ENCODE data around the gene FMNL2.
A peak's percentile ranks its signal among the peaks of the same experiment; 100 is the strongest.

The FMNL2 gene

GRCh38 chr2:152676461-152676860 lies 341.5 kb downstream of the FMNL2 start:
- no peak for DNase-seq

GRCh38 chr2:152678808-152679207 lies 343.8 kb downstream of the FMNL2 start:
- DNase-seq: no peak

- DNase-seq: no peak
These were observed 347.7 kb downstream of the FMNL2 start for GRCh38 chr2:152682663-152683062.

- no peak for DNase-seq
These were observed 348.4 kb downstream of the FMNL2 start for GRCh38 chr2:152683400-152683799.

GRCh38 chr2:152686321-152686720 lies 351.3 kb downstream of the FMNL2 start:
- DNase-seq: no peak

- no peak for DNase-seq
These were observed 358.1 kb downstream of the FMNL2 start for GRCh38 chr2:152693033-152693432.

- peak; percentile 22 for DNase-seq
These were observed 359.2 kb downstream of the FMNL2 start for GRCh38 chr2:152694161-152694661.

GRCh38 chr2:152695763-152696162 lies 360.8 kb downstream of the FMNL2 start:
- DNase-seq: no peak

- DNase-seq: no peak
These were observed 361.5 kb downstream of the FMNL2 start for GRCh38 chr2:152696476-152696875.

All from activated T-cell treated with anti-CD3 and anti-CD28 coated beads, Interleukin-2, amount 50 U/mL, for 1 hour (primary cell).